Tibial artery (tissue), 4 donors: Measurements from ENCODE around the gene GAS7.

Experiments
- DNase-seq, 2 donors: peaks; one replicate each; pipeline ENCODE4 v3.0.0-alpha.2; 2019
- H3K27ac ChIP-seq, 2 donors: fragments of 200-600 bp; sonication (generic) in 1 of 2; 1 replicate in 1 of 2; 2 replicates in 1 of 2; pipeline ENCODE4 v1.5.1; 2018 to 2019; ENCODE audit warnings: mild to moderate bottlenecking in 1 of 2
- H3K27me3 ChIP-seq, 2 donors: fragments of 200-600 bp; sonication (generic) in 1 of 2; one replicate each; pipeline versions ENCODE4 v1.5.1 to v1.6.0; 2016 to 2019
- H3K36me3 ChIP-seq, 3 donors: fragments of 200-600 bp; sonication (generic) in 2 of 3; one replicate each; pipeline ENCODE4 v1.5.1; 2016 to 2019; ENCODE audit warnings: mild to moderate bottlenecking in 2 of 3
- H3K4me1 ChIP-seq, 4 donors: fragments of 200-600 bp; sonication (generic) in 2 of 4; 1 replicate in 3 of 4; 2 replicates in 1 of 4; pipeline ENCODE4 v1.5.1; 2016 to 2019
- H3K4me3 ChIP-seq, 2 donors: fragments of 200-600 bp; sonication (generic) in 1 of 2; 1 replicate in 1 of 2; 2 replicates in 1 of 2; pipeline ENCODE4 v1.5.1; 2018 to 2019; ENCODE audit warnings: mild to moderate bottlenecking in 2 of 2
- H3K9me3 ChIP-seq, 3 donors: fragments of 200-600 bp; sonication (generic) in 1 of 3; one replicate each; pipeline ENCODE4 v1.5.1; 2016 to 2019
- CTCF ChIP-seq, 2 experiments: fragments of 200-600 bp in 1 of 2; fragments of 450-650 bp in 1 of 2; IDR thresholded peaks; one replicate each; pipeline ENCODE4 v1.5.1; 2017 to 2019; ENCODE audit warnings: antibody characterized with exemption in 2 of 2, mild to moderate bottlenecking in 1 of 2, moderate library complexity in 1 of 2
- intact Hi-C: fragments of 100-400 bp; cut with DNase I; formaldehyde crosslinking; loops from one replicate; pipeline ENCODE4 v1.15.0; 2023; ENCODE audit warnings: low total_unique reads

Gene GAS7

GRCh38 chr17:10162096-10162495, 36.3 kb downstream of the GAS7 start:
- Histone ChIP-seq H3K27ac (peak overlapping the region in 1 of 2 donors; percentile 1), H3K4me3 (no peak overlapping the region), H3K27me3 (no peaks in the 10 kb centered on the region), H3K4me1 (no peaks in the 10 kb centered on the region), H3K9me3 (no peaks in the 10 kb centered on the region), H3K36me3 (no peaks in the 10 kb centered on the region)
- intact Hi-C loops, result no loop called here
- TF ChIP-seq CTCF (IDR thresholded peaks at IDR 0.05), result no peak
- DNase-seq, result peak in 1 of 2 donors; percentile 41

- Histone ChIP-seq H3K4me1 (no peaks in the 10 kb centered on the region), H3K4me3 (no peak overlapping the region), H3K36me3 (no peaks in the 10 kb centered on the region), H3K27ac (no peak overlapping the region), H3K9me3 (no peaks in the 10 kb centered on the region), H3K27me3 (no peaks in the 10 kb centered on the region)
- no peak for DNase-seq
- intact Hi-C loops, result no loop called here
- no peak for TF ChIP-seq CTCF (IDR thresholded peaks at IDR 0.05)
These were observed 37.0 kb downstream of the GAS7 start for GRCh38 chr17:10161386-10161785.

GRCh38 chr17:10156948-10157607, 41.3 kb downstream of the GAS7 start:
- Histone ChIP-seq H3K27ac (peak overlapping the region in 1 of 2 donors; percentile 35), H3K4me1 (no peaks in the 10 kb centered on the region), H3K27me3 (no peaks in the 10 kb centered on the region), H3K4me3 (no peak overlapping the region), H3K9me3 (no peaks in the 10 kb centered on the region), H3K36me3 (no peaks in the 10 kb centered on the region)
- intact Hi-C loops, result no loop called here
- DNase-seq, result peak; percentile 73 to 84
- TF ChIP-seq CTCF (IDR thresholded peaks at IDR 0.05), result no peak

GRCh38 chr17:10156599-10156947, 41.8 kb downstream of the GAS7 start:
- no peak for DNase-seq
- no peaks in the 10 kb centered on the region for H3K4me1 ChIP-seq
- H3K4me3 ChIP-seq, result no peak overlapping the region
- peak overlapping the region in 1 of 2 donors; percentile 35 for H3K27ac ChIP-seq
- no peaks in the 10 kb centered on the region for H3K27me3 ChIP-seq
- no peaks in the 10 kb centered on the region for H3K9me3 ChIP-seq
- intact Hi-C loops, result no loop called here
- TF ChIP-seq CTCF (IDR thresholded peaks at IDR 0.05), result no peak
- no peaks in the 10 kb centered on the region for H3K36me3 ChIP-seq

- intact Hi-C loops, result no loop called here
- no peak overlapping the region for H3K27ac ChIP-seq
These were observed 42.4 kb downstream of the GAS7 start for GRCh38 chr17:10156077-10156435.

More at GRCh38 chr17:10156077-10156435, 42.4 kb downstream of the GAS7 start:
- Histone ChIP-seq H3K36me3 (no peaks in the 10 kb centered on the region), H3K4me1 (no peaks in the 10 kb centered on the region), H3K4me3 (no peak overlapping the region), H3K27me3 (no peaks in the 10 kb centered on the region), H3K9me3 (no peaks in the 10 kb centered on the region)
- TF ChIP-seq CTCF (IDR thresholded peaks at IDR 0.05), result no peak
- DNase-seq, result no peak
